Stimulated activated memory B cell treated with anti-CD40 and anti-IgM and Interleukin-4, amounts not matched to agents 10 μg/mL and 1 μg/mL and 100 μg/mL, for 72 hours (primary cell): ENCODE data around the gene ARF1.

Experiments used
- ATAC-seq: fragments of 150-1000 bp; cut with Tn5 transposase; 2 replicates; pipeline ENCODE4 v1.10.0; 2021
- H3K27ac Mint-ChIP-seq: one replicate; pipeline ENCODE4 v1.8.0; 2022; ENCODE audit warnings: mild to moderate bottlenecking, mixed read lengths
- H3K27me3 Mint-ChIP-seq: one replicate; pipeline ENCODE4 v1.8.0; 2022; ENCODE audit warnings: mixed read lengths
- H3K36me3 Mint-ChIP-seq: one replicate; pipeline ENCODE4 v1.8.0; 2022; ENCODE audit warnings: mixed read lengths
- H3K4me1 Mint-ChIP-seq: one replicate; pipeline ENCODE4 v1.8.0; 2022; ENCODE audit warnings: mixed read lengths
- H3K4me3 Mint-ChIP-seq: one replicate; pipeline ENCODE4 v1.8.0; 2022; ENCODE audit warnings: mild to moderate bottlenecking, moderate library complexity, mixed read lengths
- H3K9me3 Mint-ChIP-seq: one replicate; pipeline ENCODE4 v1.8.0; 2022; ENCODE audit warnings: mixed read lengths

The ARF1 gene

DNA sequence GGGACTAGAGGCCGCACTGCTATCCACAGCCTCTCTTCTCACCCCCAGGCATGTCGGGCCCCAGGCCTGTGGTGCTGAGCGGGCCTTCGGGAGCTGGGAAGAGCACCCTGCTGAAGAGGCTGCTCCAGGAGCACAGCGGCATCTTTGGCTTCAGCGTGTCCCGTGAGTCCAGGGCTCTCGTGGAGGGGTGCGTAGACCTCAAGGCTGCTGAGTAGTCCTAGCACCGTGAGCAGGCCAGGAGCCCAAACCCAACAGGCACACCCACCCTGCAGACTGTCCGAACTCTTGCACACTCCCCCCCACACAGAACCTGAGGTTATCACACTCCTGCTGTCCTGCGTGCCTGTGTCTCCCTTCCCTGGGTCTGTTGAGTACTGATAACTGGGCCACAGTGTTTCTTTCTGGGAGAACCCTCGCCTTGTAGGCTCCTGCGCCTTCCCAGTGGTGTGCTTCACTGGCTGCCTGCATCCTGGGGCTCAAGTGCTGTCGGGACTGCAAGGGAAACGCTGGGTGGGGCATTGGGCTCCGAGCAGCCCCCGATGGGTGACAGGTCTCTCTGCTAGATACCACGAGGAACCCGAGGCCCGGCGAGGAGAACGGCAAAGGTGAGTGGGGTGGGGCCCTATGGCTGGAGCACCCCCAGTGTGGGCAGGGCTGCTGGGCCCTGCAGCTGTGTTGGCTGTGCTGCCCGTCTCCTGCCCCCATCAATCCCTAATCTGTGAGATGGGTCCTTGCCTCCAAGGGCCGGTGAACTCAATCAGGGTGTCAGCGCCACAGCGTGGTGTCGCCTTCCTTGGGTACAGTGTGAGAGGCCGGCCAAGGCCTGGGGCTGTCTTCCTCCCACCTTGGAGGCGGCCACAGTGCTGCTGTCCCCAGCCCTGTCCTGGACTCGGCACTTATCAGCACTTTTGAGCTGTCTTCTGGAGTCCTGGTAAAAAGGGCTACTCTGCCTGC lies 63.2 kb downstream of the ARF1 start:
- H3K9me3 Mint-ChIP-seq = no peaks in the 10 kb centered on the region
- no peak for ATAC-seq
- H3K27me3 Mint-ChIP-seq = no peaks in the 10 kb centered on the region
- no peak overlapping the region for H3K4me3 Mint-ChIP-seq
- peaks cover 43% of the 10 kb centered on the region for H3K4me1 Mint-ChIP-seq
- H3K27ac Mint-ChIP-seq = no peak overlapping the region
- peaks cover 10% of the 10 kb centered on the region for H3K36me3 Mint-ChIP-seq

DNA sequence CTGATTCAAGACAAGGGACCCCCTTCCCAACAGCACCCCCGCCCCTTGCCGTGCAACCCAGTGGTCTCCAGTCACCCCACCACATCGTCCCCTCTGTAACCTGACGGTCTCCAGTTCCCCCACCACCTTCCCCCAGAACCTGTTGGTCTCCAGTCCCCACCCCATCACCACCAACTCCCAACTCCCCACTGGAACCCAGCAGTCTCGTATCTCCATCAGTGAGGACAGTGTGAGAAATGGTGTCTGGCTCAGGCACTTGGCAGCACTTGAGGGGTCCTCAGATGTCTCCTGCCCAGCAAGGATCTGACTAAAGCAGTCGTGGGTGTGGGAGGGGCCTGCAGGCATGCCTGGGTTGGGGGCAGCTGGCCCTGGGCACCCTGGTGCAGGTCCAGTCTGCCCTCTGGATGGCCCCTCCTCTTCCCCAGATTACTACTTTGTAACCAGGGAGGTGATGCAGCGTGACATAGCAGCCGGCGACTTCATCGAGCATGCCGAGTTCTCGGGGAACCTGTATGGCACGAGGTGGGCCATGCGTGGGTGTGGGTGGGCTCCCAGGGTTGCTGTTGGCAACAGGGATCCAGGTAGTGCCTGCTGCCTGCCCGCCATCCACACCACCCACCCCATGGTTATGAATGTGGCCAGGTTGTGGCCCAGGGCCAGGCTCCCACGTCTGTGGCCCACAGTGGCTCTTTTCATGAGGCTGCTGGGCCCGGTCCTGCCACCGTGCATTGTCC lies 64.1 kb downstream of the ARF1 start:
- Mint-ChIP-seq H3K36me3 (peaks cover 10% of the 10 kb centered on the region), H3K4me3 (no peak overlapping the region), H3K27ac (no peak overlapping the region), H3K27me3 (no peaks in the 10 kb centered on the region), H3K9me3 (no peaks in the 10 kb centered on the region), H3K4me1 (peaks cover 34% of the 10 kb centered on the region)
- ATAC-seq = no peak

DNA sequence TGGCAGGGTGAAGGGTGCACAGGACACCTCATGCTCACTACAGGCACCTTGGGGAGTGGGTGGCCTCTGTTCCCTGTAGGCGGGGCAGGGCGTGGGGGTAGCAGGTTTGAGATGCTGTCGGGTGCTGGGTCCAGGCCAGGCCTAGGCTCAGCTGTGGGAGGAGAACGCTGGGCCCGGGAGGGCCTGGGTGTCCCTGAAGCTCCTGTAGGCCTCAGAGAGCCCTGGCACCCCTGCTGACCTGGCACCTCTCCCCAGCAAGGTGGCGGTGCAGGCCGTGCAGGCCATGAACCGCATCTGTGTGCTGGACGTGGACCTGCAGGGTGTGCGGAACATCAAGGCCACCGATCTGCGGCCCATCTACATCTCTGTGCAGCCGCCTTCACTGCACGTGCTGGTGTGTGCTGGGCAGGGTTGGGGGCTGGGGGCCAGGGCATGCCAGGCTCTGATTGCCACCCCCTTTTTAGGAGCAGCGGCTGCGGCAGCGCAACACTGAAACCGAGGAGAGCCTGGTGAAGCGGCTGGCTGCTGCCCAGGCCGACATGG lies 64.7 kb downstream of the ARF1 start:
- no peak overlapping the region for H3K27ac Mint-ChIP-seq
- peaks cover 10% of the 10 kb centered on the region for H3K36me3 Mint-ChIP-seq
- H3K4me3 Mint-ChIP-seq = no peak overlapping the region
- peaks cover 28% of the 10 kb centered on the region for H3K4me1 Mint-ChIP-seq
- H3K9me3 Mint-ChIP-seq = no peaks in the 10 kb centered on the region
- H3K27me3 Mint-ChIP-seq = no peaks in the 10 kb centered on the region
- ATAC-seq = no peak

DNA sequence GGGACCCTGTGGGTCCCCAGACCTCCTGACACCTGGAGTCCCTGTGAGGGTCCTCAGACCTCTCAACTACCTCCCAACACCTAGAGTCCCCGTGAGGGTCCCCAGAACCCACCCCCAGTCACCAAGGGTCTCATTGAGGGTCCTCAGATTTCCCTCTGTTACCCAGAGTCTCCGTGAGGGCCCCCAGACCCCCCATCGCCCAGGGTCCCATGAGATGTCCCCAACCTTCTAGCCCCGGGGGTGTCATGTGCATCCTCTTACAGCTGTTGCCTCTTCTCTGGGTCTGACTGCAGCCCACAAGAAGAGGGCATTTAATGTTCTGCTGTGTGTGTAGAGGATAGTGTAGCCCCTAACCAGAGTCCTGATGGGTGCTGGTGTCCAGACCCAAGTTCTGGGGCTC lies 65.3 kb downstream of the ARF1 start:
- Mint-ChIP-seq H3K27ac (no peak overlapping the region), H3K4me3 (no peak overlapping the region), H3K27me3 (no peaks in the 10 kb centered on the region), H3K9me3 (no peaks in the 10 kb centered on the region), H3K36me3 (peaks cover 10% of the 10 kb centered on the region), H3K4me1 (peaks cover 22% of the 10 kb centered on the region)
- no peak for ATAC-seq

DNA sequence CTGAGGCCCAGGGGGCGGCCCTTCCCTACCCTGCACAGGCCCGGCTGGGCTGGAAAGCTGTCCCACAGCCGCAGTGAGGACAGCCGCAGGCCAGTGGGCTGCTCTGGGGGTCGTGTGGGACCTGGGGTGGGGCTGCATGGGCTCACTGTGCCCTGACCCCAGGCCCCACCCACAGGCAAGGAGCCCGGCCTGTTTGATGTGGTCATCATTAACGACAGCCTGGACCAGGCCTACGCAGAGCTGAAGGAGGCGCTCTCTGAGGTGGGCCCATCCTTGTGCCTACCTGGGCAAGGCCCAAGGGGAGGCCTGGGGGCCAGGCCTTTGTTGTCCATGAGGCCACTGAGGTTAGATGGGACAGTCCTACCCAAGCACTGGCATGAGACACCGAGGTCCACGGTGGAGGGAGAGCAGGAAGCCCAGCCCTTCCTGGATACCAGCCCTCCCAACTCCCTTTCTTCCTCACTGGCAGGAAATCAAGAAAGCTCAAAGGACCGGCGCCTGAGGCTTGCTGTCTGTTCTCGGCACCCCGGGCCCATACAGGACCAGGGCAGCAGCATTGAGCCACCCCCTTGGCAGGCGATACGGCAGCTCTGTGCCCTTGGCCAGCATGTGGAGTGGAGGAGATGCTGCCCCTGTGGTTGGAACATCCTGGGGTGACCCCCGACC lies 65.8 kb downstream of the ARF1 start:
- Mint-ChIP-seq H3K4me1 (peaks cover 17% of the 10 kb centered on the region), H3K4me3 (no peak overlapping the region), H3K27ac (no peak overlapping the region), H3K9me3 (no peaks in the 10 kb centered on the region), H3K27me3 (no peaks in the 10 kb centered on the region), H3K36me3 (peaks cover 6% of the 10 kb centered on the region)
- ATAC-seq = no peak
